GM19351 (cell line): ENCODE measurements around the gene PRKG2.

Experiments used
- ATAC-seq: cut with Tn5 transposase; IDR thresholded peaks from one replicate; pipeline ENCODE4 v1.9.1; 2021; ENCODE audit warnings: mild to moderate bottlenecking, moderate library complexity; ENCODE audit not compliant: unreplicated experiment

Gene PRKG2

DNA sequence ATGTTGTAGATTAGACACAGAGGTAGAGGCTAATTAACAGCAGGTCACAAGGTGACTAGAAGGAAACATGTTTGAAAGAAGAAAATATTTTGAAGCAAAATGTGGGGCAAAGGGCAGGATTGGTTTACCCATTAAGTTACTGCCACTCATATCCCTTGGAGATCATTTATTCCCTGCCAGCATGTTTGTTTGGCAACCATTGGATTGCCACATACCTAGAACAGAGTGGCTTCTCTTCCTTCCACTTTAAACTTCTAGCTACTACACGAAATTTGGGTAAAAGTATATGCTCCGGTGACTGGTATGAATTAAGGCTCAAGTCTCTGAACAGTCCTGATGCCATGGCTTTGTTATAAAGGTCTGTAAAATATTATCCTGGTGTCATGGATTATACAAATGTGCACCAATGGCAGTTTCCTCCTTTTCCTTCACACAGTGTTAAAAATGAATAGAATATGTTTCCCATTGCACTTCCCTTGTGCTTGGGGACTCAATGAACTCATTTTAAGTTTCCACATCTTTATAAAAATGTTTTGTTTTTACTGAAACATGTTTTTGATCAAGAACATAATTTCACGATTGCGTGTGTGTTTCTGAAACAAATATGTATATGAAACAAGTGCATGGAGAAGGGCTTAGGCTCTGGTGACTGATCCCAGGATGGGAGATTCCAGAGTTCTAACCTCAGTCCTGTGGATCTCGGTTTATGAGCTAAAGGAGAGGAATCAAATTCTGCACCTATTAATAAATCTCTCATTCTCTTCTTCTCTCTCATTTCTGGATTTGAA is 172.2 kb downstream of the PRKG2 start:
- no peak for ATAC-seq

DNA sequence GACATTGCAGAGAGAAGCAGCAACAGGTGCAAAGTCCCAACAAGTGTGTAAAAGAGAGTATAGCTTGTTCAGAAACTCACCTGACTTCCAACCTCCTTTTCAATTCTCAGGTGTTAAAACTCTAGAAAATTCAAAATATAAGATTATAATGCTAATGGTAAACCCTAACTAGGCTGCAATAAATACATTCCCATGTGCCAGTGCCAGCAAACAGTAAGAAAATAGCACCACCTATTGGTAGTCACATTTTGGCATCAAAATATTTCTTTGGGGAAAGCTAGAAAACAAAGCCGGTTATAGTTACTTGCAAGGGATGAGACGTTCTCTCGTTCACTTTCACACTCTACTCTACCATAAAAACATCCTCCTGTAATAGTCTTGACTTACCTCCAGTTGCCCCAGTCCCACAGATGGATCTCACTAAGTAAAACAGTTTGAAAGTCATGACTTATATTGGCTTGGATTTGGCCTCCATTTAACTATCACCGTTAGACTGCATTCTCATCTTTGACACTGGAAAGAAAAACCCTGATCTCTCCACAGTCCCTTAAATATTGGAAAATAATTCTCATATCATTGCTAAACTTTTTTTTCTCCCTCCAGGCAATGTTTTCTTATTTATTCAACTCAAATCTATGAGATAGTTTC is 174.9 kb downstream of the PRKG2 start:
- peak; percentile 67 for ATAC-seq

GRCh38 chr4:81039351-81039972 is 175.6 kb downstream of the PRKG2 start:
- ATAC-seq = no peak

- ATAC-seq = no peak
Observed at GRCh38 chr4:81038636-81039350, 176.2 kb downstream of the PRKG2 start.
